HFF-Myc (cell line): Measurements from ENCODE around the gene ANKS3.

Experiments used
- DNase-seq: peaks from one replicate; pipeline ENCODE4 v3.0.0-alpha.2; 2011; ENCODE audit warnings: low read depth; ENCODE audit errors: extremely low read depth
- H3K4me3 ChIP-seq: replicated peaks from 2 replicates; pipeline ENCODE4 v1.5.1; 2011; ENCODE audit warnings: low read depth, mild to moderate bottlenecking, control low read depth, low read length
- TF ChIP-seq, protein P1 (sequence below): IDR thresholded peaks from 2 replicates; pipeline ENCODE4 v1.5.1; 2012; ENCODE audit warnings: mild to moderate bottlenecking, low read depth, low read length, control low read depth; ENCODE audit errors: missing control alignments

ANKS3 gene

DNA sequence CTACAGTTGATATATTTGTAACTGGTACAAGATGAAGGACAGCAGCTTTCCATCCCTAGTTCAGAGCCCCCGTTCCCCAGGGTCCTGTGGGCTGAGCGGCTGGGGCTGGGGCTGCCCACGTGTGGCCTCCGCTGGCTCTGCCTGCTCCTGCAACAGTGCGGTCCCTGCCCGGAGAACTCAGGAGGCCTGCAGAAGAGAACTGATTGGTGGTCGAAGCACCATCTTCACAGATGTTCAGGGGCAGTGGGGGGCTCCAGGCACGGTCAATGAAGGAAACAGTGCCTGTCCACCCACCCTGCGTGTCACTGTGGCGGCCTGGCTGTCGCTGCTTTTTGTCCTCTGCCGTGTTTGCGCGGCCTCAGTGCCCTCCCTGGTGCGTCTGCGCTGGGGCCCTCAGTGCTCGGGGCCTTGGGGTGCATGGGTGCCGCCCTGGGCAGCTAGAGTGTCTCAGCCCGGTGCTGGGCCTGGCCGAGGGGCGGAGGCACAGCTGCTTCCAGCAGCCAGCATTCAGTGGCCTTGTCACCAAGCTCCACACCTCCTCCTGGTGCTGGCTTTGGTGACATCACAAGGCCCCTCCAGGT is 44.9 kb downstream of the ANKS3 start:
- TF ChIP-seq, protein P1, sequence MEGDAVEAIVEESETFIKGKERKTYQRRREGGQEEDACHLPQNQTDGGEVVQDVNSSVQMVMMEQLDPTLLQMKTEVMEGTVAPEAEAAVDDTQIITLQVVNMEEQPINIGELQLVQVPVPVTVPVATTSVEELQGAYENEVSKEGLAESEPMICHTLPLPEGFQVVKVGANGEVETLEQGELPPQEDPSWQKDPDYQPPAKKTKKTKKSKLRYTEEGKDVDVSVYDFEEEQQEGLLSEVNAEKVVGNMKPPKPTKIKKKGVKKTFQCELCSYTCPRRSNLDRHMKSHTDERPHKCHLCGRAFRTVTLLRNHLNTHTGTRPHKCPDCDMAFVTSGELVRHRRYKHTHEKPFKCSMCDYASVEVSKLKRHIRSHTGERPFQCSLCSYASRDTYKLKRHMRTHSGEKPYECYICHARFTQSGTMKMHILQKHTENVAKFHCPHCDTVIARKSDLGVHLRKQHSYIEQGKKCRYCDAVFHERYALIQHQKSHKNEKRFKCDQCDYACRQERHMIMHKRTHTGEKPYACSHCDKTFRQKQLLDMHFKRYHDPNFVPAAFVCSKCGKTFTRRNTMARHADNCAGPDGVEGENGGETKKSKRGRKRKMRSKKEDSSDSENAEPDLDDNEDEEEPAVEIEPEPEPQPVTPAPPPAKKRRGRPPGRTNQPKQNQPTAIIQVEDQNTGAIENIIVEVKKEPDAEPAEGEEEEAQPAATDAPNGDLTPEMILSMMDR, result no peak
- no peak for DNase-seq
- H3K4me3 ChIP-seq, result no peak overlapping the region

DNA sequence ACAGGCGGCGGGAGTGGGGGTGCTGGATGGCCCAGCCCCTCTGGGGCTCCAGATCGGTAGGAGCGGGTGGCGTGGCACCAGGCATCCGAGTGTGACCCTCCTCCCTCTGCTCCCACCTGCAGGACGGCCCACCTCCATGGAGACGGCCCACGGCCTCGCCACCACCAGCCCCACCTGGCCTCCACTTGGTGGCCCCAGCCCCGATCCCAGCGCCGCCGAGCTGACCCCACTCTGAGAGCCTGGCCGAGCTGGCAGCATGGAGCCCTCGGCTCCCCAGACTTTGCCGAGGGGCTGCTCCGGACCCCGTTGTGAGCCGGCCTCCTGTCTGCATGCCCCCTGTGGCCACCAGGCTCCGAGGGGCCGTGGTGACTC is 45.4 kb downstream of the ANKS3 start:
- no peak overlapping the region for H3K4me3 ChIP-seq
- TF ChIP-seq, protein P1, result no peak
- DNase-seq, result no peak

DNA sequence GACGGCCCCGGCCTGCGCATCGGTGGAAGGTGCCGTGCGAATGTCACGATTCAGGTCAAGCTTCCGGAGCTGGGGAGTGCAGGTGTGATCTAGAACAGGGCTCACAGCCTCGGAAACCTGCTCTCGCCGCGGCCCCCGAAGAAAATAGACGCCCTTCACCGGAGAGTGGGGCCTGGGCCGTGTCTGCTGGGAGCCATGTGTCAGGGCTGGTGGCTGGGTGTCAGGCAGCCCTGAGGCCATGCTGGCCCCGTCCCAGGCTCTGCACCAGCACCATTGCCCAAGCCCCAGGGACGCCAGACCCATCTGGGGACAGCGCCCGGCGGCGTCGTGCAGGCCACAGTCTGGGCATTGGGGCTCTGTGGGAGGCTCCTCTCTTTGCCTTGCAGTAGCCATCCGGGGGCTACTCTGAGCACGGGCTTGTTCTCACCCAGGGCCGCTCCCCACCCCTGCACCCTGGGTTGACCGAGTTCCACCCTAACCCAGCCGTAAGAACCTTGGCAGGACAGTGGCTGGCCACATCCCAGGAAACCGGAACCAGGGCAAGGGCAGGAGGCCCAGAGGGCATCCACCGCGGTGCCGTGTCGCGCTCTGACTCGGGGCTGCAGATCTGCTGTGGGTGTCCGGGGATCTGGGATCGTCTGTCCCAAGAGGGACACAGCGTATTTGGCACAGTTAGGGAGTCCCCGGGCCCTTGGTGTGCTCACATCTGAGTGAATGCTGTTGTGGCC is 46.0 kb downstream of the ANKS3 start:
- DNase-seq, result no peak
- H3K4me3 ChIP-seq, result no peak overlapping the region
- TF ChIP-seq, protein P1, result no peak

DNA sequence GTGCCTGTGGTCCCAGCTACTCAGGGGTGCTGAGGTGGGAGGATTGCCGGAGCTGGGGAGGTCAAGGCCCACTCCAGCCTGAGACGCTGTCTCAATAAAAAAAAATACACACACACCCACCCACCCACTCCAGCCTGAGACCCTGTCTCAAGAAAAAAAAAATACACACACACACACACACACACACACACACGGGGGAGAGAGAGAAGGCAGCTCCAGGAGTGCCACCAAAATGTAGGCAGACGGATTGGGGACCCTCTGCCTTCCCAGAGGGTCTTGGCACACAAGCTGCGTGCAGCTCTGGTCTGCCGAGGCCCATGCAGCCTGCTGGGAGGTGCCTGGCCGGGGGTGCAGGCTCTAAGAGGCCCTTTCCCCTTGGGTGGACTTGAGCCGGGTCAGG is 46.7 kb downstream of the ANKS3 start:
- TF ChIP-seq, protein P1, result no peak
- no peak overlapping the region for H3K4me3 ChIP-seq
- no peak for DNase-seq

DNA sequence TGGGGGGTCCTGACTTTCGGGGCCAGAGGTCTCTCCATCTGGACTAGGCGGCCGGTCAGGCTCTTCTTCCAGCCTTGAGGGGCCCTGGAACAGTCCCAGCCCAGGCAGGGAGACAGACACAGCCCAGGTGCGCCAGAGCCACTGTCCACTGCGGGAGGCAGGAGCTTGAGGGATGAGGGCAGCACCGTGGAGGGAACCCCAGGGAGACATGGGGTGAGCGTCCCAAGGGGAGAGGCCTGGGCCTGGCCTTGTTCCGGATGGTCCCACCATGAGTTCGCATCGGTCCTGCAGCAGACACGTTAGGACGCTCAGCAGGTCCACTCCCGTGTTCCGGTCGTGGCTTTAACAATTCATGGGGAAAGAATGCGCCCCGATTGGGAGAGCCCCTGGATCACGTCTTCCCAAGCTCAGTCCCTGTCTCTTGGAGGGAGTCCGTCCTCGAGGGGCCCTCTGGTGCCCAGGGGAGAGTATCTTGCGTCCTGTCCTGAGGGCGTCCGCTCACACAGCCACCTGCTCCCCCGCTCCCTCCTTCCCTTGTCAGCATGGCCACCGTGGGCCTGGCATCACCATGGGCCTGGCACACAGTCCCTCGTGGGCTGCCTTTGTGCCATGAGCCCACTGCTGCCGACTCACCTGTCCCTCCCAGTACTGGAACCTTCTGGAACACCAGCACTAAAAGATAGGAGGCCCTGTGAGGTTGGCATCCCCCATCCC is 47.4 kb downstream of the ANKS3 start:
- no peak overlapping the region for H3K4me3 ChIP-seq
- TF ChIP-seq, protein P1, result no peak
- no peak for DNase-seq

DNA sequence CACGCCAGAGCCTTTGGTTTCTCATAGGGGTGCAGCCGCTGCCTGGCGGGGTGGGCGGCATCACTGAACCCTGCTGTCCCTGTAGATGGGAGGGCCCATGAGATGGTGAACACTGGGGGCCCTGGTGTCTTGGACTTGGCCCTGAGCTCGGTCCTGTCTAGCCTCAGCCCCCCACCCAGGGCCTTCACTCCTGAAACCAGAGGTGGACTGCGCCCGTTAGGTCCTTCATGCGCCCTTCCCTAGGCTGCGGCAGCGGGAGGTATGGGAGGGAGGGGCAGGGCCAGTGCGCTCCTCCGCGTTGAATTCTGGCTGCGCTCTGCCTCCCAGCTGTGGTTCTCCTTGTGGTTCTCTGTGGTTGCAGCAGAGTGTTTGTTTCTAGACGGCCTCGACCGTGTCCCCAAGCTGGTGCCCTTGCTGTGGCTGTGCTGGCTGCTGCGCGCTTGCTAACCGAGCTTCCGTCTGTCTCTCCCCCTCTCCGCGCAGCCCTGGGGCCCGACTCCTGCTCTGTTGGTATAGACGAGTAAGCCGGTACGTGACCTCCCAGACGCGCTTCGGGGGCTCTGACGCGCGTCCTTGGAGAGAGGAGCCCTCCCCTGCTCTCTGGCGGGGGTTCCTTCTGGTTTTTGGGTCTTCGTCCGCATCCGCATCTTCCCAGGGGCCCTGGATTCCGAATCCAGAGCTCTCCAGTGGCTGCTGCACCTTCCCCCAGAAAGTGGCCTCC is 48.1 kb downstream of the ANKS3 start:
- TF ChIP-seq, protein P1, result no peak
- no peak for DNase-seq
- H3K4me3 ChIP-seq, result no peak overlapping the region
